H1 (cell line): Measurements from ENCODE around the gene ARMH1. TPM values are rescaled to one million over a fixed set of nuclear protein-coding genes. Genes with fewer than 3 reads are reported as not detected.

Experiments used
- CTCF ChIA-PET: fragments of 300-600 bp; sonication (Branson Sonifier 250); formaldehyde crosslinking; loops from one replicate; lab custom pipeline; 2021; ENCODE audit not compliant: partially characterized antibody; lab: Charles Lee
- POLR2A ChIA-PET: fragments of 300-600 bp; sonication (Branson Sonifier 250); formaldehyde crosslinking; loops from one replicate; lab custom pipeline; 2021; ENCODE audit warnings: inconsistent platforms; ENCODE audit not compliant: partially characterized antibody; lab: Charles Lee
- DNase-seq, 2 experiments: peaks; one replicate each; pipeline versions ENCODE4 v3.0.0 to v3.0.0-alpha.2; 2010 to 2022; ENCODE audit warnings: low spot score in 2 of 2, low read depth in 1 of 2, mixed read lengths in 1 of 2
- FAIRE-seq: peaks from 2 replicates; lab custom pipeline; 2011; peaks lifted over from hg19 to GRCh38; lab: Jason Lieb, UNC
- H2AFZ ChIP-seq: 2 replicates; pipeline ENCODE4 v1.8.1; 2012; ENCODE audit warnings: low read length, inconsistent platforms
- H2AK5ac ChIP-seq: 2 replicates; pipeline ENCODE4 v1.6.1; 2013; ENCODE audit warnings: low read depth, low read length
- H2BK120ac ChIP-seq: replicated peaks from 2 replicates; pipeline ENCODE3; 2013; ENCODE audit warnings: low read depth, low read length, inconsistent platforms
- H2BK12ac ChIP-seq: 2 replicates; pipeline ENCODE4 v1.6.1; 2013; ENCODE audit warnings: low read depth, low read length
- H2BK15ac ChIP-seq: 2 replicates; pipeline ENCODE4 v1.6.1; 2013; ENCODE audit warnings: low read length
- H2BK20ac ChIP-seq: 2 replicates; pipeline ENCODE4 v1.6.1; 2013; ENCODE audit warnings: low read length
- H2BK5ac ChIP-seq: 2 replicates; pipeline ENCODE4 v1.6.1; 2013; ENCODE audit warnings: low read depth, low read length
- H3K14ac ChIP-seq: 2 replicates; pipeline ENCODE4 v1.6.1; 2013; ENCODE audit warnings: inconsistent platforms; ENCODE audit not compliant: insufficient read length
- H3K18ac ChIP-seq: 2 replicates; pipeline ENCODE4 v1.6.1; 2013; ENCODE audit warnings: low read length; ENCODE audit errors: extremely low read depth
- H3K23ac ChIP-seq: 2 replicates; pipeline ENCODE4 v1.6.1; 2013; ENCODE audit warnings: inconsistent platforms; ENCODE audit not compliant: insufficient read length
- H3K23me2 ChIP-seq: 2 replicates; pipeline ENCODE4 v1.6.1; 2013; ENCODE audit warnings: low read depth, low read length
- H3K27ac ChIP-seq: 2 replicates; pipeline ENCODE4 v1.6.1; 2011; ENCODE audit warnings: low read depth, low read length, inconsistent platforms
- H3K27me3 ChIP-seq, 4 experiments: replicated peaks in 1 of 4; 1 replicate in 1 of 4; 2 replicates in 3 of 4; pipeline versions ENCODE4 v1.6.1 to v1.8.1; 2011 to 2013; ENCODE audit warnings: low read length in 3 of 4, mild to moderate bottlenecking in 3 of 4, inconsistent platforms in 2 of 4, mixed read lengths in 2 of 4, moderate library complexity in 1 of 4; ENCODE audit not compliant: control insufficient read depth in 3 of 4, insufficient read depth in 3 of 4; ENCODE audit errors: extremely low read depth in 1 of 4
- H3K36me3 ChIP-seq, 4 experiments: 2 replicates each; pipeline versions ENCODE4 v1.6.1 to v1.8.1; 2011 to 2013; ENCODE audit warnings: mild to moderate bottlenecking in 4 of 4, low read length in 3 of 4, moderate library complexity in 2 of 4, control low read depth in 1 of 4, inconsistent platforms in 1 of 4; ENCODE audit not compliant: insufficient read depth in 4 of 4, control insufficient read depth in 2 of 4
- H3K4ac ChIP-seq: replicated peaks from 2 replicates; pipeline ENCODE3; 2013; ENCODE audit warnings: low read length, low read depth, mixed read lengths, inconsistent platforms; ENCODE audit not compliant: insufficient read length
- H3K4me1 ChIP-seq, 4 experiments: replicated peaks in 1 of 4; 1 replicate in 1 of 4; 2 replicates in 3 of 4; pipeline versions ENCODE4 v1.6.1 to v1.8.1; 2011 to 2013; ENCODE audit warnings: low read length in 3 of 4, inconsistent platforms in 2 of 4, mixed read lengths in 1 of 4; ENCODE audit not compliant: insufficient read depth in 4 of 4, control insufficient read depth in 3 of 4
- H3K4me2 ChIP-seq, 2 experiments: 2 replicates each; pipeline versions ENCODE4 v1.6.1 to v1.8.1; 2011 to 2013; ENCODE audit warnings: low read depth in 2 of 2, low read length in 2 of 2, control low read depth in 1 of 2, inconsistent platforms in 1 of 2, mild to moderate bottlenecking in 1 of 2; ENCODE audit not compliant: insufficient read depth in 1 of 2
- H3K4me3 ChIP-seq, 4 experiments: fragments of 200-600, 300-600 bp in 1 of 4; sonication (generic), shearing (Covaris generic), sonication (Bioruptor Twin) in 1 of 4; 2 replicates each; pipeline versions ENCODE4 v1.5.1 to v1.8.1; 2011 to 2016; ENCODE audit warnings: low read length in 4 of 4, low read depth in 3 of 4, control low read depth in 2 of 4, inconsistent platforms in 2 of 4, mild to moderate bottlenecking in 2 of 4, mixed read lengths in 1 of 4, moderate library complexity in 1 of 4; ENCODE audit not compliant: insufficient read depth in 2 of 4; ENCODE audit errors: extremely low read depth in 1 of 4
- H3K56ac ChIP-seq: replicated peaks from 2 replicates; pipeline ENCODE3; 2013; ENCODE audit warnings: low read depth, mild to moderate bottlenecking, mixed read lengths, low read length, inconsistent platforms; ENCODE audit not compliant: insufficient read length
- H3K79me1 ChIP-seq: 2 replicates; pipeline ENCODE4 v1.6.1; 2013; ENCODE audit warnings: low read depth, low read length, control low read depth
- H3K79me2 ChIP-seq, 2 experiments: 2 replicates each; pipeline versions ENCODE4 v1.6.1 to v1.8.1; 2012 to 2013; ENCODE audit warnings: low read length in 2 of 2, mild to moderate bottlenecking in 2 of 2, inconsistent platforms in 1 of 2; ENCODE audit not compliant: insufficient read depth in 2 of 2, control insufficient read depth in 1 of 2
- H3K9ac ChIP-seq, 4 experiments: replicated peaks in 1 of 4; 1 replicate in 1 of 4; 2 replicates in 3 of 4; pipeline versions ENCODE4 v1.6.1 to v1.8.1; 2011 to 2013; ENCODE audit warnings: low read depth in 3 of 4, low read length in 3 of 4, control low read depth in 2 of 4, mild to moderate bottlenecking in 2 of 4, moderate library complexity in 2 of 4, inconsistent platforms in 1 of 4; ENCODE audit errors: extremely low read depth in 1 of 4
- H3K9me3 ChIP-seq, 2 experiments: 2 replicates each; pipeline versions ENCODE4 v1.6.1 to v1.8.1; 2012 to 2013; ENCODE audit warnings: mild to moderate bottlenecking in 2 of 2, moderate library complexity in 2 of 2, control low read depth in 1 of 2, inconsistent platforms in 1 of 2, low read depth in 1 of 2, low read length in 1 of 2, mixed read lengths in 1 of 2; ENCODE audit not compliant: insufficient read depth in 2 of 2
- H4K20me1 ChIP-seq, 2 experiments: replicated peaks in 1 of 2; 2 replicates each; pipeline versions ENCODE3 to v1.8.1; 2011 to 2013; ENCODE audit warnings: inconsistent platforms in 2 of 2, low read length in 2 of 2, mild to moderate bottlenecking in 1 of 2; ENCODE audit not compliant: insufficient read depth in 2 of 2, control insufficient read depth in 1 of 2
- H4K5ac ChIP-seq: 2 replicates; pipeline ENCODE4 v1.6.1; 2013; ENCODE audit warnings: low read length, low read depth, mixed read lengths, inconsistent platforms; ENCODE audit not compliant: insufficient read length
- H4K8ac ChIP-seq: 2 replicates; pipeline ENCODE4 v1.8.0; 2013; ENCODE audit warnings: mild to moderate bottlenecking, moderate library complexity, low read length, inconsistent platforms; ENCODE audit not compliant: insufficient read depth; ENCODE audit errors: extremely low read depth
- H4K91ac ChIP-seq: replicated peaks from 2 replicates; pipeline ENCODE3; 2013; ENCODE audit warnings: low read length, mixed read lengths, inconsistent platforms; ENCODE audit not compliant: insufficient read length
- CHD1 ChIP-seq: IDR thresholded peaks from 2 replicates; pipeline ENCODE4 v1.6.1; 2012; ENCODE audit warnings: low read depth, low read length, improper control_type of control experiment
- EZH2 ChIP-seq: fragments of 200-600 bp; sonication (generic); IDR thresholded peaks from 2 replicates; pipeline ENCODE4 v1.7.1; 2012; ENCODE audit warnings: low read depth, mild to moderate bottlenecking, moderate library complexity, low read length, inconsistent platforms; ENCODE audit not compliant: severe bottlenecking
- POLR2AphosphoS5 ChIP-seq: IDR thresholded peaks from 2 replicates; pipeline ENCODE4 v1.6.1; 2011; ENCODE audit warnings: low read depth, low read length
- TBP ChIP-seq: IDR thresholded peaks from 2 replicates; pipeline ENCODE4 v1.6.1; 2011; ENCODE audit warnings: low read depth, low read length, improper control_type of control experiment
- ZNF274 ChIP-seq: IDR thresholded peaks from 2 replicates; pipeline ENCODE4 v1.7.0; 2012; ENCODE audit warnings: low read length, borderline replicate concordance; ENCODE audit errors: extremely low read depth
- WGBS, 2 experiments: shearing (Covaris generic) in 1 of 2; methylation state at CpG; one replicate each; pipeline versions ENCODE4 v1.1.6 to v1.1.7; 2013 to 2015; ENCODE audit warnings: low lambda C conversion rate in 2 of 2, mixed read lengths in 2 of 2, inconsistent platforms in 1 of 2, low coverage in 1 of 2, missing lambda C conversion rate in 1 of 2; ENCODE audit not compliant: insufficient replicate concordance in 2 of 2, insufficient coverage in 1 of 2, insufficient read length in 1 of 2; ENCODE audit errors: extremely low coverage in 1 of 2, missing lambda C conversion rate in 1 of 2; 5-methylcytosine and 5-hydroxymethylcytosine counted together
- polyA plus RNA-seq, 7 experiments: library from polyadenylated mRNA; depleted of rRNA in 3 of 7; stranded (reverse) in 5 of 7; unstranded in 2 of 7; fragments of >200 nt in 5 of 7; fragments of 200-250 nt in 2 of 7; gene quantifications; 1 replicate in 5 of 7; 2 replicates in 1 of 7; 4 replicates in 1 of 7; pipeline versions ENCODE4 v1.2.1 to v1.2.3, GENCODE V29; 2011 to 2013; ENCODE audit warnings: missing spikeins in 2 of 7, mixed read lengths in 2 of 7
- total RNA-seq: library from RNA; stranded (reverse); fragmentation: NEBNext Ultra II Directional; extraction: Animal tissue kit (Norgen Biotek cat#: 25700); gene quantifications from 2 replicates; pipeline ENCODE4 v1.2.1, GENCODE V29; 2021

ARMH1 gene
- total and polyA plus RNA-seq, 2 of the 8 experiments (the other 6 are each of a cell fraction or from before 2014, with no cell fraction given), result 0.82 to 0.85 TPM

DNA sequence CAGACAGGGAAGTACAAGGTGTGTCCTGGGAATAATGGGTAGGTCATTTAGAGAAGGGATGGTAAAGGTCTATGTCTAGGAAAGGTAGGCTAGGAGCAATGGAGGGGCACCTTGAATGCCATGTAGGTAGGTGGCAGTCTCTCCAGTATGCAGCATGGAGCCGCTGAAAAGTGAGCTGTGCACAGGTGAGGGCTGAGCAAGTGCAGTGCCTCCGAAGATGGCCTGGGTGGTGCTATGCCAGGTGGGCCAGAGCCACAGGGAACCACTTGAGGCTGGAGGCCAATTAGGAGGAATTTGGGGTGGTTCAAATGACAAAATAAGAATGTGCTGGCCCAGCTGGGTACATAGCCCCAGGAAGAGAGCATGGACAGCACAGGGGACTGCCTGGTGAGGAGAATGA, 31.4 kb downstream of the ARMH1 start:
- no peak overlapping the region for H2AFZ ChIP-seq
- H3K27me3 ChIP-seq, result peaks cover 0 to 4% (median 0%) of the 10 kb centered on the region in 4 experiments; a peak in 1 of 7 replicates
- no peaks in the 10 kb centered on the region; a peak in 1 of 4 replicates for H3K9me3 ChIP-seq
- H2BK120ac ChIP-seq, result no peak overlapping the region
- H3K79me1 ChIP-seq, result no peaks in the 10 kb centered on the region
- POLR2A ChIA-PET, result interaction anchor here (0.6 to 2.2 kb wide), 6 partner anchors 10 to 258 kb away, joined by 3 to 23 read pairs (median 3); no protein-coding TSS in a partner anchor
- H3K9ac ChIP-seq, result no peak overlapping the region
- H2AK5ac ChIP-seq, result no peak overlapping the region
- H3K79me2 ChIP-seq, result no peaks in the 10 kb centered on the region
- no peak overlapping the region for H3K18ac ChIP-seq
- H4K8ac ChIP-seq, result no peak overlapping the region
- no peak overlapping the region for H2BK12ac ChIP-seq
- H3K36me3 ChIP-seq, result no peaks in the 10 kb centered on the region
- H2BK20ac ChIP-seq, result no peak overlapping the region
- no peak overlapping the region for H3K23ac ChIP-seq
- peaks cover 0 to 5% (median 1%) of the 10 kb centered on the region in 4 experiments; a peak in 3 of 7 replicates for H3K4me1 ChIP-seq
- no peak overlapping the region for H4K5ac ChIP-seq
- no peak for FAIRE-seq
- H2BK5ac ChIP-seq, result no peak overlapping the region
- no peak overlapping the region for H2BK15ac ChIP-seq
- no peak overlapping the region for H3K4me2 ChIP-seq
- H4K20me1 ChIP-seq, result no peaks in the 10 kb centered on the region
- H4K91ac ChIP-seq, result no peak overlapping the region
- H3K14ac ChIP-seq, result no peak overlapping the region
- H3K23me2 ChIP-seq, result no peaks in the 10 kb centered on the region; the same call in 1 of the 2 replicates
- H3K56ac ChIP-seq, result no peak overlapping the region
- CTCF ChIA-PET, result interaction anchor here (1.0 to 2.8 kb wide), 7 partner anchors 10 to 42 kb away, joined by 3 to 15 read pairs (median 5); partner anchors contain the start of gene RNU5D-1
- DNase-seq, result no peak
- TF ChIP-seq CHD1, result no peak
- no peak for TF ChIP-seq EZH2
- TF ChIP-seq POLR2AphosphoS5, result no peak
- TF ChIP-seq TBP, result no peak
- no peak for TF ChIP-seq ZNF274
- WGBS, 2 experiments, result 89% methylated on average over 2 of the region's 2 CpGs; no CpG with 5 or more reads in 1 of the 2 experiments
- H3K4ac ChIP-seq, result no peak overlapping the region
- no peak overlapping the region for H3K27ac ChIP-seq
- no peak overlapping the region for H3K4me3 ChIP-seq
